Hepatocyte (in vitro differentiated cells): ENCODE measurements around the gene MINDY4.

Source experiments
- EZH2 ChIP-seq: fragments of 200-600 bp; sonication (generic); IDR thresholded peaks from 2 replicates; pipeline ENCODE4 v1.6.1; 2016; ENCODE audit warnings: antibody characterized with exemption, mild to moderate bottlenecking, borderline replicate concordance
- TF ChIP-seq, protein P1 (sequence below): fragments of 200-600 bp; sonication (generic); IDR thresholded peaks from 2 replicates; pipeline ENCODE4 v1.5.1; 2016; ENCODE audit warnings: antibody characterized with exemption, mild to moderate bottlenecking; ENCODE audit not compliant: poor library complexity

DNA sequence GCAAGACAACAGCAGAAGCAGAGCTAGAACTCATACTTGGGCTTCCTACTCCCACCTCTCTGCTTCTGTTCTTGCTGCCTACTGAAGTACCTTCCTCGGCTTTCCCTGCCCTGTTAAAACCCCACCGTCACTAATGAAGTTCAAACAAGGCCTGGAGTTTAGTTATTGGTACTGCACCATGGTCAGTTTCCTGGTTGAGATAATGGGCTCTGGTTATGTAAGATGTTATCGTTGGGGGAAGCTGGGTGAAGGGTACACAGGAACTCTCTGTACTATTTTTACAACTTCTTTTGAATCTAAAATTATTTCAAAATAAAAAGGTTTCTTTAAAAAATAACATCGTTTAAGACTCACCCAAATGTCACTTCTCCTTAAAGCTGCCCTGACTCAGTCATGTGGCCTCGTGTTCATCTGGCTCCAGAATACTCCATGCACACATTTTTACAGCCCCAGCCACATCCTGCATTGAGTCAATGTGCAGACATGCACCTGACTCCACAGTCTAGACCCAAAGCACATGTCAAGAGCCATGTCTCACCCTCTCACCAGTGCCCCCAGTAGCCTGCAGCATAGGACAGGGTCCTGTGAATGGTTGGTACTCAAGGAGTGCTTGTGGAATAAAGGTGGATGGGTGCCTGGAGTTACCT lies 103.6 kb downstream of the MINDY4 start:
- TF ChIP-seq, protein P1, sequence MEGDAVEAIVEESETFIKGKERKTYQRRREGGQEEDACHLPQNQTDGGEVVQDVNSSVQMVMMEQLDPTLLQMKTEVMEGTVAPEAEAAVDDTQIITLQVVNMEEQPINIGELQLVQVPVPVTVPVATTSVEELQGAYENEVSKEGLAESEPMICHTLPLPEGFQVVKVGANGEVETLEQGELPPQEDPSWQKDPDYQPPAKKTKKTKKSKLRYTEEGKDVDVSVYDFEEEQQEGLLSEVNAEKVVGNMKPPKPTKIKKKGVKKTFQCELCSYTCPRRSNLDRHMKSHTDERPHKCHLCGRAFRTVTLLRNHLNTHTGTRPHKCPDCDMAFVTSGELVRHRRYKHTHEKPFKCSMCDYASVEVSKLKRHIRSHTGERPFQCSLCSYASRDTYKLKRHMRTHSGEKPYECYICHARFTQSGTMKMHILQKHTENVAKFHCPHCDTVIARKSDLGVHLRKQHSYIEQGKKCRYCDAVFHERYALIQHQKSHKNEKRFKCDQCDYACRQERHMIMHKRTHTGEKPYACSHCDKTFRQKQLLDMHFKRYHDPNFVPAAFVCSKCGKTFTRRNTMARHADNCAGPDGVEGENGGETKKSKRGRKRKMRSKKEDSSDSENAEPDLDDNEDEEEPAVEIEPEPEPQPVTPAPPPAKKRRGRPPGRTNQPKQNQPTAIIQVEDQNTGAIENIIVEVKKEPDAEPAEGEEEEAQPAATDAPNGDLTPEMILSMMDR = no peak
- TF ChIP-seq EZH2 = no peak
